ENCODE results near the gene TCF12. TPM values are rescaled to one million over a fixed set of nuclear protein-coding genes. Genes with fewer than 3 reads are reported as not detected.

TCF12 gene
- total RNA-seq, 2 donors from 2014 or later, result 91.8 to 107 TPM

DNA sequence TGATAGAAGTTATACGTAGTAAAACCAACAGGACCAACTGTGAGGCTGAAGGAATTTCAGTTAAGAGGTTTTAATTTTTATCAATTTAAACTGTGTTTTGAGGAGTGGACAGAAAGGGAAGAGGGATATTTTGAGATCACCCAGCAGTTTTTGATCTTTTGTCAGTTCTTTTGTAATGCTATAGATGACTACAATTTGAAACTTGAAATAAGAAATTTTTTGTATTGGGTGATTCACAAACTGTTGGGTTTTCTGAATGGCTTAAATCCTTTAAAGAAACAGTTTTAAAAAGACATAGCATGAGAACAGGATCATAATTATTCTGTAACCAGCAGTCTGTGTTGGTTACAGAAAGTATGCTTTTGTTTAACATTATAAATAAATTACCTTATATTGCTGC is 67.4 kb downstream of the TCF12 start:
- DNase-seq (ENCODE audit: low spot score), result no peak
- Histone ChIP-seq H3K27ac (no peak overlapping the region), H3K27me3 (replicated peaks; ENCODE audit: insufficient read depth) (no peaks in the 10 kb centered on the region), H3K4me1 (ENCODE audit: control insufficient read depth in 1 of 2, low read depth in 2 of 2) (peaks cover 37 to 44% of the 10 kb centered on the region in 2 donors), H3K9me3 (no peaks in the 10 kb centered on the region), H3K4me3 (no peak overlapping the region), H3K36me3 (no peaks in the 10 kb centered on the region)
- ATAC-seq (ENCODE audit: insufficient number of reproducible peaks, low FRiP score, low read depth), result no peak
- TF ChIP-seq, protein P1, sequence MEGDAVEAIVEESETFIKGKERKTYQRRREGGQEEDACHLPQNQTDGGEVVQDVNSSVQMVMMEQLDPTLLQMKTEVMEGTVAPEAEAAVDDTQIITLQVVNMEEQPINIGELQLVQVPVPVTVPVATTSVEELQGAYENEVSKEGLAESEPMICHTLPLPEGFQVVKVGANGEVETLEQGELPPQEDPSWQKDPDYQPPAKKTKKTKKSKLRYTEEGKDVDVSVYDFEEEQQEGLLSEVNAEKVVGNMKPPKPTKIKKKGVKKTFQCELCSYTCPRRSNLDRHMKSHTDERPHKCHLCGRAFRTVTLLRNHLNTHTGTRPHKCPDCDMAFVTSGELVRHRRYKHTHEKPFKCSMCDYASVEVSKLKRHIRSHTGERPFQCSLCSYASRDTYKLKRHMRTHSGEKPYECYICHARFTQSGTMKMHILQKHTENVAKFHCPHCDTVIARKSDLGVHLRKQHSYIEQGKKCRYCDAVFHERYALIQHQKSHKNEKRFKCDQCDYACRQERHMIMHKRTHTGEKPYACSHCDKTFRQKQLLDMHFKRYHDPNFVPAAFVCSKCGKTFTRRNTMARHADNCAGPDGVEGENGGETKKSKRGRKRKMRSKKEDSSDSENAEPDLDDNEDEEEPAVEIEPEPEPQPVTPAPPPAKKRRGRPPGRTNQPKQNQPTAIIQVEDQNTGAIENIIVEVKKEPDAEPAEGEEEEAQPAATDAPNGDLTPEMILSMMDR (IDR thresholded peaks at IDR 0.05), result no peak

DNA sequence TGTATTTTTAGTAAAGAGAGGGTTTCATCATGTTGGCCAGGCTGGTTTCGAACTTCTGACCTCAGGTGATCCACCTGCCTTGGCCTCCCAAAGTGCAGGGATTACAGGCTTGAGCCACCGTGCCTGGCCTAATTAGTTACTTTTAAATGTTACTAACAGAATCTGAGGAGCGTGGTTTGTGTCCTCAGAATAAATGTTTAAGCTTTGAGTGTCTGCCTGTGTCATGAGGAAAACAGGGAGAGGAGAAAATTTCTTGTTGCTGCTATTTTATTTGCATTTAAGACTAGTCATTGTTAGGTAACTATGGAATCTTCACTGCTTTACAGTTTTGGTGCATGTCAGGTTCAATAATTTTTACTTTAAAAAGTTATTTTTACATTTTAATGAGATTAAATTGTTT is 68.8 kb downstream of the TCF12 start:
- TF ChIP-seq, protein P1 (IDR thresholded peaks at IDR 0.05), result no peak
- H3K4me1 ChIP-seq (ENCODE audit: control insufficient read depth in 1 of 2, low read depth in 2 of 2), result peaks cover 37 to 44% of the 10 kb centered on the region in 2 donors
- H3K27ac ChIP-seq, result no peak overlapping the region
- no peaks in the 10 kb centered on the region for H3K27me3 ChIP-seq (replicated peaks; ENCODE audit: insufficient read depth)
- H3K4me3 ChIP-seq, result no peak overlapping the region
- ATAC-seq (ENCODE audit: insufficient number of reproducible peaks, low FRiP score, low read depth) (no peak), DNase-seq (ENCODE audit: low spot score) (no peak)
- H3K9me3 ChIP-seq, result no peaks in the 10 kb centered on the region
- no peaks in the 10 kb centered on the region for H3K36me3 ChIP-seq

DNA sequence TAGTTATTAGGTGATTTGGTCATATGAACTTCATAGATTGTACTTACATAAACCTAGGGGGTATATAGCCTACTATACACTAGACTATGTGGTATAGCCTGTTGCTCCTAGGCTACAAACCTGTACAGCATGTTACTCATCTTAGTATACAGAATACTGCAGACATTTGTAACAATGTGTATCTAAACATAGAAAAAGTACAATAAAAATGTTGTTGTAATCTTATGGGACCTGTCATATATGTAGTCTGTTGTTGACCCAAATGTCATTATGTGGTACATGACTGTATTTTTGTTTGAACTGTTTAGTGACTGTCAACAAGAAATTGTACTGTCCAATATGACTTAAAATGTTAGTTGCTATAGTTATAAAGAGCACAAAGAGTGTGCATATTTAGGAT is 69.8 kb downstream of the TCF12 start:
- peaks cover 33 to 38% of the 10 kb centered on the region in 2 donors for H3K4me1 ChIP-seq (ENCODE audit: control insufficient read depth in 1 of 2, low read depth in 2 of 2)

DNA sequence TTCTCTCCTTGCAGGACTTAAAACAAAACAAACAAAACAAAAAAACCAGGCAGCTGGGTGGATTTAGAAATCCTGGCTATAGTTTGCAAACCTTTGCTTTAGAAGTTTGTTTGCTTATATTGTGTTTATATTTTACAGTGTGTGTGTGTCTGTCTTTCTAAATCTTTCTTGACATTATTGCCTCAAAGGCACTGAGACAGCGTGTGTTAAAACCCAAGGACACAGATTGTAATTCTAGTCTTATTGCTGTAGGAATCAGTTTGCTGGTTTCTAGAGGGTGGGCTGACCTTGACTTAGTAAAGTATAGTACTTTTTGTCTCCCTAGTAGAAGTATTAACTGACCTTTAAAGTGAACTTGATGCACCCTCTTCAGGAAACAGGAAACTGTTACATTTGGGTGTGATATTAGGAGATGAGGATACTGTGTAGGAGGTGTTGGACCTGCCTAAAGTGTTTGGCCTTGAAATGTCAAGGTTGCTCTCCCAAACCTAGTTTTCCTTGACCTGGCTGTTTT is 71.0 kb downstream of the TCF12 start:
- H3K4me1 ChIP-seq (ENCODE audit: control insufficient read depth in 1 of 2, low read depth in 2 of 2), result peaks cover 28 to 33% of the 10 kb centered on the region in 2 donors

More for the DNA sequence above, 69.8 kb downstream of the TCF12 start:
- H3K36me3 ChIP-seq, result no peaks in the 10 kb centered on the region
- H3K27me3 ChIP-seq (replicated peaks; ENCODE audit: insufficient read depth), result no peaks in the 10 kb centered on the region
- H3K9me3 ChIP-seq, result no peaks in the 10 kb centered on the region
- ATAC-seq (ENCODE audit: insufficient number of reproducible peaks, low FRiP score, low read depth), result no peak
- TF ChIP-seq, protein P1 (IDR thresholded peaks at IDR 0.05), result no peak
- no peak overlapping the region for H3K4me3 ChIP-seq
- H3K27ac ChIP-seq, result no peak overlapping the region
- DNase-seq (ENCODE audit: low spot score), result no peak

DNA sequence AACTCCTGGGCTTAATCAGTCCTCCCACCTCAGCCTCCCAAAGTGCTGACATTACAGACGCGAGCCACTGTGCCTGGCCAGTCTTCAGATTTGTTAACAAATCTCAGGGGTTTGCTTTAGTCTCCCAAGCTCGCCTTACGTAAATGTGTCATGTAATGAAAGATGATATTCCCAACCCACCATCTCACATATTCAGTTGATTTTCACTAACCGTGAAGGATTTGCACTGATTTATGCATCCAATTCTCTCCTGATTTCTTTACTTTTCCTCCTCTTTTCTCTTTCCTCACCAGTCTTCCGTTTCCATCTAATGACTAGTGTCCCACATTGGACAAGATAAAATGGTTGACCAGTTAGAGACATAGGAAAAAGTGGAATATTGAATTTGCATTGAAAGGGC is 72.6 kb downstream of the TCF12 start:
- Histone ChIP-seq H3K27ac (no peak overlapping the region), H3K9me3 (no peaks in the 10 kb centered on the region), H3K4me3 (no peak overlapping the region), H3K27me3 (replicated peaks; ENCODE audit: insufficient read depth) (no peaks in the 10 kb centered on the region), H3K36me3 (no peaks in the 10 kb centered on the region), H3K4me1 (ENCODE audit: control insufficient read depth in 1 of 2, low read depth in 2 of 2) (peaks cover 15 to 18% of the 10 kb centered on the region in 2 donors)
- ATAC-seq (ENCODE audit: insufficient number of reproducible peaks, low FRiP score, low read depth), result no peak
- no peak for DNase-seq (ENCODE audit: low spot score)
- TF ChIP-seq, protein P1 (IDR thresholded peaks at IDR 0.05), result no peak

More for the DNA sequence above, 71.0 kb downstream of the TCF12 start:
- ATAC-seq (ENCODE audit: insufficient number of reproducible peaks, low FRiP score, low read depth) (no peak), DNase-seq (ENCODE audit: low spot score) (no peak)
- H3K27ac ChIP-seq, result no peak overlapping the region
- H3K36me3 ChIP-seq, result no peaks in the 10 kb centered on the region
- TF ChIP-seq, protein P1 (IDR thresholded peaks at IDR 0.05), result no peak
- no peaks in the 10 kb centered on the region for H3K27me3 ChIP-seq (replicated peaks; ENCODE audit: insufficient read depth)
- H3K9me3 ChIP-seq, result no peaks in the 10 kb centered on the region
- no peak overlapping the region for H3K4me3 ChIP-seq
